Measurements from ENCODE around the gene SEMA3B.

Gene SEMA3B

DNA sequence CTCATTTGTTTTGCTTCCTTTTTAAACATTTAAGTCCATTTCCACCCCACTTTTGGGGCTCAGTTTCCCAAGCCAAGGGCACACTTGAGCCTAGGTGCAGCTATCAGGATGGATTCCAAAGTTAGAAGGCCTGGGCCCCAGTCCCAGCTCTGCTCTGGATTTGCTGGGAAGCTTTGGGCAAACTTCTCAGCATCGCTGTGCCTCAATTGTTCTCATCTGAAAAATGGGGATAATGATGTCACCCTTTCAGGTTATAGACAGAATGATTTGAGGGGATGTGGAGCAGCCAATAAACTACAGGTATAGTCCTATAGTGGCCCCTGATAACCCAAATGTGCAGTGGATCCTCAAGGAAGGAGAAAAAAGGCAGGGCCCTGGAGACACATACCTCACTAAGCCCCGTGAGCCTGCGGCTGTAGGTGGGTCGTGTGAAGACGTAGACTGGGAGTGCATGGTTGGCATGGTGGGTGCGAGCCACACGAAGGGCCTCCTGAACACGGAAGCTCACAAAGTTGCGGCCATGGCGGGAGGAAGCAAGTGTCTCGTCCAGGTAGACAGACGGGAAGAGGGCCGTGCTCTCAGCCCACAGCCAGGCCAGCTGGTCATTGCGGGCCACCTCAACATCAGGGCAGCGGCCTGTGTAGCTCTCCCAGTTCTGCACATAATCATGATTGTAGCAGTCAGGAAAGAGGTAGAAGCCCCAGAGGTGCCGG lies 50.4 kb downstream of the SEMA3B start:
- Histone ChIP-seq H3K4me1 (ENCODE audit: control insufficient read depth, insufficient read depth, low read length, unreplicated experiment) (peaks cover 40% of the 10 kb centered on the region), H3K27ac (ENCODE audit: low read depth, low read length) (no peak overlapping the region), H3K27me3 (ENCODE audit: insufficient read depth, low read length) (no peaks in the 10 kb centered on the region), H3K79me2 (ENCODE audit: control insufficient read depth, insufficient read depth, low read length, unreplicated experiment) (peaks cover 22% of the 10 kb centered on the region), H3K4me3 (ENCODE audit: low read depth, low read length) (peak overlapping the region; percentile 84; the same call in 1 of the 2 replicates), H3K36me3 (ENCODE audit: insufficient read depth, low read length) (peaks cover 10% of the 10 kb centered on the region; the same call in 1 of the 2 replicates), H2AFZ (ENCODE audit: low read length, unreplicated experiment) (no peak overlapping the region)

DNA sequence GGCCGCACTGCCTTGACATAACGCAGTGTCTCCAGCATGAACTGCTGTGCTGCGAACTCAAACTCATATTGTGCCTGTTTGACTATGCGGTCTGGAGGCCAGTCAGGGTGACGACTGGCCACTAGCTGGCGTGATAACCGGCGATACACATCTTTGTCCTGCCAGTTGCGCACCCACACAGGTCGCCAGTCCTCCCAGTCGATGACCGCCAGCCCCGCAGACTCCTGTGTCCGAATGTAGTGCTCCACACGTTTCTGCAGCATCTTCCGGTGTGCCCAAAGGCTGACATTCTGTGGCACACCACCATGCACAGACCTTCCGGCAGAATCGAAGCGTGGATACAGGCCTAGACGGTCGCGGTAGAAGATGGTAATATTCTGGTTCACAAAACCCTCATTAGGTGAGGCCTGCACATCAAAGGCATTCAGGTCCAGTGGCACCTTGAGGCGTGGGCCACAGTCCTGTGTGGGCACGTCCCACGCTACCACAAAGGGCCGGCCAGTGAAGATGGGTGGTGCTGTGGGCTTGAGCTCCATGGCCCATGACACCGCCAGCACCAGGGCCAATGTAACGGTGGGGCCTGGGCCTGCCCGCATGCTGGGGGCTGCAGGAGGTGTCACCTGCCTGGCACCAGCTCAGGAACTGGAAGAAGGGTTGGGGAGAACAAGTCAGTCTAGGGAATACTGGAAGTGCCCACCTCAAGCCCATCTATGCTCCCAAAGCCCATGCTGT lies 51.1 kb downstream of the SEMA3B start:
- H3K27ac ChIP-seq (ENCODE audit: low read depth, low read length): no peak overlapping the region
- peak overlapping the region; percentile 84 for H3K4me3 ChIP-seq (ENCODE audit: low read depth, low read length)
- no peak overlapping the region for H2AFZ ChIP-seq (ENCODE audit: low read length, unreplicated experiment)
- peaks cover 42% of the 10 kb centered on the region for H3K4me1 ChIP-seq (ENCODE audit: control insufficient read depth, insufficient read depth, low read length, unreplicated experiment)
- no peaks in the 10 kb centered on the region for H3K27me3 ChIP-seq (ENCODE audit: insufficient read depth, low read length)
- H3K79me2 ChIP-seq (ENCODE audit: control insufficient read depth, insufficient read depth, low read length, unreplicated experiment): peaks cover 22% of the 10 kb centered on the region
- H3K36me3 ChIP-seq (ENCODE audit: insufficient read depth, low read length): peaks cover 9% of the 10 kb centered on the region; the same call in 1 of the 2 replicates

DNA sequence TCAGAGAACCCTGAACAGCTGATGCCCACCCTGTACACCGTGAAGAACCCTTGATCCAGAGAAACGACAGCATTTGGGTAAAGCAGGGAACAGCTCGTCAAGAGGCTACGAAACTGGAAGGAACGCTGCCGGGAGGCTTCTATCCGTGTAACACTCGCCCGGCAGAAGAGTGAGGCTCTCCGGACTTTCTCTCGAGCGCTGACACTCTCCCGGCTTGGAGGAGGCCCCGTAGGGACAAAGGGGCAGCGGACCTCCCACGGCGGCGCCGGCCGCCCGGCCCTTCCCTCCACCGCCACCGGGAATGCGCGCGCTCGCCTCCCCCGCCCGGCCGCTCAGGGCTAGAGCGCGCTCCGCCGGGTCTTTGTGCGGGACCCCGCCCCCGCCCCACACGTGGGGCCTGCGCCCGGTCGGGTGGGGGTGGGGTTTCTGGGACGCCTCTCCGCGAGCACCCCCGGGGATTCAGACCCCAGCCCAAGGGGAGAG lies 51.9 kb downstream of the SEMA3B start:
- Histone ChIP-seq H3K79me2 (ENCODE audit: control insufficient read depth, insufficient read depth, low read length, unreplicated experiment) (peaks cover 22% of the 10 kb centered on the region), H3K27ac (ENCODE audit: low read depth, low read length) (peak overlapping the region; percentile 88), H3K4me1 (ENCODE audit: control insufficient read depth, insufficient read depth, low read length, unreplicated experiment) (peaks cover 42% of the 10 kb centered on the region), H3K4me3 (ENCODE audit: low read depth, low read length) (peak overlapping the region; percentile 84), H3K36me3 (ENCODE audit: insufficient read depth, low read length) (peaks cover 7% of the 10 kb centered on the region; the same call in 1 of the 2 replicates), H3K27me3 (ENCODE audit: insufficient read depth, low read length) (no peaks in the 10 kb centered on the region), H2AFZ (ENCODE audit: low read length, unreplicated experiment) (peak overlapping the region; percentile 89)

DNA sequence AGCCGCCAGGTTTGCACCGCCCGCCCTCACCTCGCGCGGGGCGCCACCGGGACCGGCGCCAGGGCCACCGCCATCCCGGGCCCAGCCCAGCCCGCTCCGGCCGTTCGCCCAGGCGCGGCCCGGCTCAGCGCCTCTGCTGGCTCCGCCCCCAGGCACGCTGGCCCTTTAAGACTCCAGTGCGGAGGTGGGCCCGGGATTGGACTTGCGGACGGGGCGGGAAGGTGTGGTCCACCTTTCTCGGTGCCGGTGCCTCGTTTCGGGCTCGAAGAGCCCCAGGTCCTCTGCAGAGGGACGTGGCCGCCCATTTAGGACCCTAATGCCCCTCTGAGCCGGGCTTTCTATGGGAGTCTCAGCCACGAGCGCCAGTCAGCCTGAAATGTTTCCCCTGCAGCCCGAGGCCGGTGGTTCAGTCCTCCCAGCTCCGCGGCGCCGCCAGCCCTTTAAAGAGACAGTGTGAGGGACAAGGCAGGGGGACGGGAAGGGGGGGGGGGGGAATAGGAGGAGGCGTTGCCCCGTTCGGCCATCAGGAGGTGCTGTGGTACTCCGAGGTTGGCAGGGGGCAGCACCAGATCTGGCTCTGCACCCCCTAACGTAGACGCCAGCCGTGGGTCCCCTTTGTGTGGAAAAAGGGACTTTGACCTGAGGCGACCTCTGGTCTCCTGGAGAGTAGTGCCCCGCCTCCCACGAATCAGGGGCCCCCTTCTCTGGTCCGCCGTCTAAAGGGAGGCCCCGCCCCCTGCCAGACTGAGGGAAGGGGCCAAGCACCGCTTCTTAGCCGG lies 52.6 kb downstream of the SEMA3B start:
- H3K36me3 ChIP-seq (ENCODE audit: insufficient read depth, low read length): peaks cover 7% of the 10 kb centered on the region; the same call in 1 of the 2 replicates
- H3K27ac ChIP-seq (ENCODE audit: low read depth, low read length): peak overlapping the region; percentile 88
- H3K4me1 ChIP-seq (ENCODE audit: control insufficient read depth, insufficient read depth, low read length, unreplicated experiment): peaks cover 39% of the 10 kb centered on the region
- H3K4me3 ChIP-seq (ENCODE audit: low read depth, low read length): peak overlapping the region; percentile 84
- H3K27me3 ChIP-seq (ENCODE audit: insufficient read depth, low read length): no peaks in the 10 kb centered on the region
- H2AFZ ChIP-seq (ENCODE audit: low read length, unreplicated experiment): peak overlapping the region; percentile 89
- H3K79me2 ChIP-seq (ENCODE audit: control insufficient read depth, insufficient read depth, low read length, unreplicated experiment): peaks cover 22% of the 10 kb centered on the region

DNA sequence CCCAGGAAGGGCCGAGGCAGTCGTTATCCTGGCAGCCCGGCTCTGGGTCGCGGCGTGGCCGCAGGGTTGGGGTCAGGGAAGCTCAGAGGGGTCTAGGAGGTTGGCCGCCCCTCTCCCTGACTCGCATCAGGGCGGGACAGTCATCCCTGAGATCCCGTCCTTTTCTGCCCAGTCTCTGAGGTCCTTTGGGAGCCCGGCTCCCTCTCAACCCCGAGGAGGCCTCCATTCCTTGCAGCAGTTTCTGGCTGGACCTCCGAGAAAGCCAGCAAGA lies 53.1 kb downstream of the SEMA3B start:
- Histone ChIP-seq H2AFZ (ENCODE audit: low read length, unreplicated experiment) (peak overlapping the region; percentile 65), H3K27me3 (ENCODE audit: insufficient read depth, low read length) (no peaks in the 10 kb centered on the region), H3K36me3 (ENCODE audit: insufficient read depth, low read length) (peaks cover 7% of the 10 kb centered on the region; the same call in 1 of the 2 replicates), H3K4me3 (ENCODE audit: low read depth, low read length) (peak overlapping the region; percentile 84), H3K79me2 (ENCODE audit: control insufficient read depth, insufficient read depth, low read length, unreplicated experiment) (peaks cover 24% of the 10 kb centered on the region), H3K27ac (ENCODE audit: low read depth, low read length) (no peak overlapping the region), H3K4me1 (ENCODE audit: control insufficient read depth, insufficient read depth, low read length, unreplicated experiment) (peaks cover 35% of the 10 kb centered on the region)

DNA sequence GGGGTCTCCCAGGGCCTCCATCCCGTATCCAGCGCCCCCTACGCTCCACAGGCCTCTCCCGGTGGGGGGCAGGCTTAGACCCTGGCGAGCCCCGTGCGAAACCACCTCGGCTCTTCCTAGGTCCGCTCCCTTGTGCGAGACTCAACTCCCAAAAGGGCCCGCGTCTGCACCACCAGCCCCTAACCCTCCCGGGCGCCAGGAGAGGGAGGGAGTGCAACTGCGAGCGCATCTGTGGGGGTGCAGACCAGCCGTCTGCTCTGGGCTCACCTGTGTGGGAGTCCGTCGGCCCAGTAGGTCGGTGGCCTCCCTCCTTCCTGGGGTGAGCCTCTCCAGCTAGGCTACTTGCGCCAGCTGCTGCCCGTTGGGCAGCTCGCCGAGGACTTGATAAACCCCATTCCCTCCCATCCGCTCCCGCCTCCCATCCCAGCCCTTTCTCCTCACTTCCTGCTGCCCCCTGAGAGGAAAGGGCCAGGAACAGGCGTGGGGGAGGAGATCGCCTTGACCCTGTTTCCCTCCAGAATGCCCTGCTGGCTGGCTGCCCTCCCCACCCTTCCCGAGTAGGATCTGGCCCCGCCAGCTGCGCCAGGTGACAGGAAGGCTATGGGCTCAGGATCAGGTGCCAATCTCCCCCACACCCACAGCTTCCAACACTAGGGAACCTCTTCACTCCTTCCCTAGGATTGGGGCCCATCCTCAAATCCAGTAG lies 53.6 kb downstream of the SEMA3B start, which contains the start of gene HYAL2:
HYAL2 (minus strand) TSS at position 360 of the 706 bp plus-strand sequence. CDS start 2,256 bp downstream, outside the sequence.
- Histone ChIP-seq H3K4me1 (ENCODE audit: control insufficient read depth, insufficient read depth, low read length, unreplicated experiment) (peaks cover 35% of the 10 kb centered on the region), H3K27me3 (ENCODE audit: insufficient read depth, low read length) (no peaks in the 10 kb centered on the region), H3K36me3 (ENCODE audit: insufficient read depth, low read length) (peaks cover 7% of the 10 kb centered on the region; the same call in 1 of the 2 replicates), H3K4me3 (ENCODE audit: low read depth, low read length) (peak within 1 kb of the TSS; percentile 84), H3K27ac (ENCODE audit: low read depth, low read length) (peak within 1 kb of the TSS; percentile 88), H2AFZ (ENCODE audit: low read length, unreplicated experiment) (peak within 1 kb of the TSS; percentile 65), H3K79me2 (ENCODE audit: control insufficient read depth, insufficient read depth, low read length, unreplicated experiment) (peaks cover 29% of the 10 kb centered on the region)

DNA sequence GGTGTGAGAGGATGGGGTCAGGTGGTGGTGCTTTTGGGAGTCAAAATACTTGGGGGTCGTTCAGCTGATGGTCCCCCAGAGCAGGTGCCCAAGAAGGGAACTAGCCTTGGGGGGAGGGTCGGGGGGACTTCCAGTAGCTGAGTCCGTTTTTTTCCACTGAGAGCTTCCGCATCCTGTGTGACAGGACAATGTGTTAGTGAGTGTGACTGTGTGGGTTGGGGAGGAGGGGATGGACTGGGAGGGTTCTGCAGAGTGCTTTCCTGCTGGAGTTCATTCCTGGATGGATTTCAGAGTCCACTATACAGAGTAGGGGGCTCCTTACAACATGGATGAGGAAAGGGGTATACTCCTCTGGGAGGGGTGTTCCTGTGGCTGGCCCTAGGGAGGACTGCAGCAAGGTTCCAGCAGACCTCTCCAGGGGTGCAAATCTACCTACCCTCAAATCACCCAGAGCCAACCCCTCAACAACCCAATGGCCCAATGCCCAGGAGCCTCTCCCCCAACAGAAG lies 54.2 kb downstream of the SEMA3B start:
- Histone ChIP-seq H3K36me3 (ENCODE audit: insufficient read depth, low read length) (peaks cover 7% of the 10 kb centered on the region; the same call in 1 of the 2 replicates), H3K79me2 (ENCODE audit: control insufficient read depth, insufficient read depth, low read length, unreplicated experiment) (peaks cover 33% of the 10 kb centered on the region), H2AFZ (ENCODE audit: low read length, unreplicated experiment) (no peak overlapping the region), H3K4me3 (ENCODE audit: low read depth, low read length) (no peak overlapping the region), H3K27ac (ENCODE audit: low read depth, low read length) (no peak overlapping the region), H3K4me1 (ENCODE audit: control insufficient read depth, insufficient read depth, low read length, unreplicated experiment) (peaks cover 35% of the 10 kb centered on the region), H3K27me3 (ENCODE audit: insufficient read depth, low read length) (no peaks in the 10 kb centered on the region)

DNA sequence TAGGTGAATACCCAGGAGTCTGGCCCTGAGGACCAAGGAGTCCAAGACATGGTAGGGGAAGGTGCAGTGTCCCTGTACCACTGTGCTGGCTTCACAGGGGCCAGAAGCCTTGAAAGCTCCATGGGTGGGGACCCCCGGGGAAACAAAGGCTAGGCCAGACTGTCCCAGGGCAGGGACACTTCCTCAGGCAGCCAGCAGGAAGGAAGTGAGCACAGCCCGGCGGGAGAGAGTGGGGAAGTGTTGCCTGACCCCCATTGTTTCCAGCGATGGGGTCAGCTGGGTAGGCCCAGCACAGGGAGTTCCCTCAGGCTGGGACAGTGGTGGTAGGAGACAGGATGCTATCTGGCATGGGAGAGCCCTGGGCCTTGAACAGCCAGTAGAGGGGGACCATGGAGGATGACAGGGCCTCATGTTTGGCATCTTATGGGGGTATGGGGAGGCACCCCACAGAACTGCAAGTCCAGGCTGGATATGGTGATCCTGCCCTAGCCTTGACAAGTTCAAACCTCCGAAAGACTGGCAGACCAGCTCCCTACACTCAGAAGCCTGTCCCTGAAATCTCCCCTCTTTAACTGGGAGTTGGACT lies 54.8 kb downstream of the SEMA3B start:
- H3K27ac ChIP-seq (ENCODE audit: low read depth, low read length): no peak overlapping the region
- no peaks in the 10 kb centered on the region for H3K27me3 ChIP-seq (ENCODE audit: insufficient read depth, low read length)
- no peak overlapping the region for H3K4me3 ChIP-seq (ENCODE audit: low read depth, low read length)
- peaks cover 35% of the 10 kb centered on the region for H3K4me1 ChIP-seq (ENCODE audit: control insufficient read depth, insufficient read depth, low read length, unreplicated experiment)
- H2AFZ ChIP-seq (ENCODE audit: low read length, unreplicated experiment): no peak overlapping the region
- H3K36me3 ChIP-seq (ENCODE audit: insufficient read depth, low read length): peaks cover 7% of the 10 kb centered on the region; the same call in 1 of the 2 replicates
- peaks cover 32% of the 10 kb centered on the region for H3K79me2 ChIP-seq (ENCODE audit: control insufficient read depth, insufficient read depth, low read length, unreplicated experiment)

DNA sequence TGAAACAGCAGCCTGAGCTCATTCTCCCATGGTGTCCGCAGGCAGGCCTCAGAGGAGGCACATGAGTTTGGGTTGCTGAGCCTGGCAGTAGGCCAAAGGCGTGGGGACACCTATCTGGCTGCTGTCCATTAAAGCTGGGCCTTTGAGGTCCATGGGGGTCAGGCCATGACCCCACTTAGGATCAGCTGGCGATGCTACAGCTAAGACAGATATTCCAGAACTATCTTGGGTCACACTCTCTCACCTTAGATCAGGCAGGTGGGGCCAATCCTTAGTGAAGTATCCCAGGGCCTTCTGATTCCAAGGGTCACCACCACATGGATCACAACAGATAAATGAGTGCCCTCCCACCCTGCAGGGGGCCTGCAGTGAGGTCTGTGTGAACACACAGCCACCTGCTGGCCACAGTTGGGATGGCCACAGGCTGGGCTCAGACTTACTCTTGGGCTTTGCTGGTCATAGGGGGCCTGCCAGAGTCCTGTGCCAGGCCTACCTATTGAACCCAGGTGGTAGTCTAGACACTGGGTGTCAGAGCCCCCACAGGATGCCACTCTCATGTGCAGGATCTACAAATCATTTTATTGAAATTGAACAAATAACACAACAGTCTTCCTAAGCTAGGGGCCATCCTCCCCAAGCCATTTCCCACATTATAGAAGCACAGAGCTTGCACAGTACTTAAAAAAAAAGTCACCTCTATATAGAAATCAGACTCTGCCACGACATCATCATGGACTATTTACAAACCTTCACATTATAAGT lies 55.6 kb downstream of the SEMA3B start:
- H3K27me3 ChIP-seq (ENCODE audit: insufficient read depth, low read length): no peaks in the 10 kb centered on the region
- H3K4me1 ChIP-seq (ENCODE audit: control insufficient read depth, insufficient read depth, low read length, unreplicated experiment): peaks cover 35% of the 10 kb centered on the region
- H3K36me3 ChIP-seq (ENCODE audit: insufficient read depth, low read length): peaks cover under 1% of the 10 kb centered on the region; the same call in 1 of the 2 replicates
- peaks cover 23% of the 10 kb centered on the region for H3K79me2 ChIP-seq (ENCODE audit: control insufficient read depth, insufficient read depth, low read length, unreplicated experiment)
- no peak overlapping the region for H3K4me3 ChIP-seq (ENCODE audit: low read depth, low read length)
- no peak overlapping the region for H3K27ac ChIP-seq (ENCODE audit: low read depth, low read length)
- H2AFZ ChIP-seq (ENCODE audit: low read length, unreplicated experiment): no peak overlapping the region
